Central memory CD8-positive, alpha-beta T cell (primary cell): ENCODE data around the gene ZFYVE16.

ENCODE experiments used
- ATAC-seq: fragments of 150-1000 bp; cut with Tn5 transposase; replicated peaks from 2 replicates; pipeline ENCODE4 v1.10.0; 2022; ENCODE audit warnings: mild to moderate bottlenecking, moderate FRiP score, moderate number of reproducible peaks; ENCODE audit not compliant: poor library complexity, severe bottlenecking; ENCODE audit errors: extremely low read depth
- DNase-seq, 2 donors: peaks; one replicate each; pipeline ENCODE4 v3.0.0; 2021; ENCODE audit warnings: low spot score in 2 of 2
- H3K27ac Mint-ChIP-seq: one replicate; pipeline ENCODE4 v1.8.0; 2022; ENCODE audit warnings: low read depth, mild to moderate bottlenecking, moderate library complexity, mixed read lengths
- H3K27me3 Mint-ChIP-seq: one replicate; pipeline ENCODE4 v1.8.0; 2022; ENCODE audit warnings: mixed read lengths
- H3K36me3 Mint-ChIP-seq: one replicate; pipeline ENCODE4 v1.8.0; 2022; ENCODE audit warnings: mild to moderate bottlenecking, moderate library complexity, mixed read lengths; ENCODE audit not compliant: insufficient read depth
- H3K4me1 Mint-ChIP-seq: one replicate; pipeline ENCODE4 v1.8.0; 2022; ENCODE audit warnings: mixed read lengths
- H3K4me3 Mint-ChIP-seq: one replicate; pipeline ENCODE4 v1.8.0; 2022; ENCODE audit warnings: mild to moderate bottlenecking, moderate library complexity, mixed read lengths
- H3K9me3 Mint-ChIP-seq: one replicate; pipeline ENCODE4 v1.8.0; 2022; ENCODE audit warnings: mixed read lengths

The ZFYVE16 gene

GRCh38 chr5:80507663-80508062, 99.8 kb downstream of the ZFYVE16 start:
- DNase-seq, result no peak
- Mint-ChIP-seq H3K27me3 (peaks cover 10% of the 10 kb centered on the region), H3K27ac (no peak overlapping the region), H3K4me1 (no peaks in the 10 kb centered on the region), H3K9me3 (no peaks in the 10 kb centered on the region), H3K4me3 (no peak overlapping the region), H3K36me3 (no peaks in the 10 kb centered on the region)
- no peak for ATAC-seq

- Mint-ChIP-seq H3K4me3 (no peak overlapping the region), H3K27ac (no peak overlapping the region), H3K36me3 (no peaks in the 10 kb centered on the region), H3K4me1 (no peaks in the 10 kb centered on the region), H3K27me3 (peaks cover 16% of the 10 kb centered on the region), H3K9me3 (no peaks in the 10 kb centered on the region)
- no peak for DNase-seq
- ATAC-seq, result no peak
Observed at GRCh38 chr5:80508844-80509243, 101.0 kb downstream of the ZFYVE16 start.

GRCh38 chr5:80509362-80509761, 101.5 kb downstream of the ZFYVE16 start:
- ATAC-seq (no peak), DNase-seq (no peak)
- no peak overlapping the region for H3K27ac Mint-ChIP-seq
- peaks cover 16% of the 10 kb centered on the region for H3K27me3 Mint-ChIP-seq
- H3K4me3 Mint-ChIP-seq, result no peak overlapping the region
- no peaks in the 10 kb centered on the region for H3K9me3 Mint-ChIP-seq
- no peaks in the 10 kb centered on the region for H3K36me3 Mint-ChIP-seq
- no peaks in the 10 kb centered on the region for H3K4me1 Mint-ChIP-seq

- H3K9me3 Mint-ChIP-seq, result no peaks in the 10 kb centered on the region
- H3K4me3 Mint-ChIP-seq, result no peak overlapping the region
- no peak for DNase-seq
- H3K27me3 Mint-ChIP-seq, result peaks cover 8% of the 10 kb centered on the region
- peaks cover 1% of the 10 kb centered on the region for H3K36me3 Mint-ChIP-seq
- no peaks in the 10 kb centered on the region for H3K4me1 Mint-ChIP-seq
- H3K27ac Mint-ChIP-seq, result no peak overlapping the region
- no peak for ATAC-seq
Observed at GRCh38 chr5:80516826-80517225, 109.0 kb downstream of the ZFYVE16 start.
